ENCODE measurements around the gene CHD1. TPM values are rescaled to one million over a fixed set of nuclear protein-coding genes. Genes with fewer than 3 reads are reported as not detected.
A peak's percentile ranks its signal among the peaks of the same experiment; 100 is the strongest.

The CHD1 gene
- total and polyA plus RNA-seq, 9 of the 15 experiments (the other 6 are each of a cell fraction or from before 2014, with no cell fraction given) = 27.3 to 133 (median 58.7) TPM

DNA sequence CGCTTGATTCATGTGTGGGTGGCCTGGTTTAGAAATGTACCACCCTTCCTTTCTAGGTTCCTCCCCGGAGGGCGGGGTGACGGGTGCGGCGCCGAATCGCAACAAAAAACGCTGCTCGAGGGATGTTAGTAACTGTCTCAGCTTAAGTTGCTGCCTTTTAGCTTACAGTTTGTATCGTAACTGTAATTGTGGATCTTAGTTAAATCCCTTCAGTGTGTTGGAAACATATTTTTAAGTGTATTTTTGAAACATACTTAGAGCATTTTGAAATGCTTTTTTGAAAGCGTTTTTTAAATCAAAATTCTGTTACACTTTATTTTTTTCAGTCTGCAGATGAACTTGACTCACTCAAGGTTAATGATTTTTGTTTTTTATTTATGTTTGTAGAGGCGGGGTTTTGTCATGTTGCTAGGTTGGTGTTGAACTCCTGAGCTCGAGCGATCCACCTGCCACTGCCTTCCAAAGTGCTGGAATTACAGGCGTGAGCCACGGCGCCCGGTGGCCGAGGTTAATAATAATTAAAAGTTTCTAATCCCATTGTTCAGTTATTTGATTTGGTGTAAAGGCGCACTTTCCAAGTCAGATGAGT lies 997 bp upstream of the CHD1 start (continued):
- TF ChIP-seq GABPA (tag; conservative IDR thresholded peaks at IDR 0.05; ENCODE audit: low read depth) = 0 out of 2 replicates have a peak, but pooled peaks have one; percentile 5
- no peak for TF ChIP-seq WHSC1 (IDR thresholded peaks at IDR 0.05; ENCODE audit: low read length)
- 0 out of 2 replicates have a peak, but pooled peaks have one; percentile 3 for TF ChIP-seq ETV1 (tag; conservative IDR thresholded peaks at IDR 0.05; ENCODE audit: low read depth)
- TF ChIP-seq HMBOX1 (IDR thresholded peaks at IDR 0.05) = peak; percentile 49; the same call in 1 of the 2 replicates
- TF ChIP-seq CEBPG (CRISPR knock-in tag; IDR thresholded peaks at IDR 0.05) = no peak
- TF ChIP-seq CEBPG (tag; conservative IDR thresholded peaks at IDR 0.05 in 1 of 2, IDR thresholded peaks at IDR 0.05 in 1 of 2) = peak in 1 of 2 experiments; percentile 67; a peak in 1 of 4 replicates
- peak; percentile 6 for TF ChIP-seq RBBP5 (IDR thresholded peaks at IDR 0.05; ENCODE audit: borderline replicate concordance, insufficient read depth, low read length, poor library complexity, severe bottlenecking)
- TF ChIP-seq, protein P1, sequence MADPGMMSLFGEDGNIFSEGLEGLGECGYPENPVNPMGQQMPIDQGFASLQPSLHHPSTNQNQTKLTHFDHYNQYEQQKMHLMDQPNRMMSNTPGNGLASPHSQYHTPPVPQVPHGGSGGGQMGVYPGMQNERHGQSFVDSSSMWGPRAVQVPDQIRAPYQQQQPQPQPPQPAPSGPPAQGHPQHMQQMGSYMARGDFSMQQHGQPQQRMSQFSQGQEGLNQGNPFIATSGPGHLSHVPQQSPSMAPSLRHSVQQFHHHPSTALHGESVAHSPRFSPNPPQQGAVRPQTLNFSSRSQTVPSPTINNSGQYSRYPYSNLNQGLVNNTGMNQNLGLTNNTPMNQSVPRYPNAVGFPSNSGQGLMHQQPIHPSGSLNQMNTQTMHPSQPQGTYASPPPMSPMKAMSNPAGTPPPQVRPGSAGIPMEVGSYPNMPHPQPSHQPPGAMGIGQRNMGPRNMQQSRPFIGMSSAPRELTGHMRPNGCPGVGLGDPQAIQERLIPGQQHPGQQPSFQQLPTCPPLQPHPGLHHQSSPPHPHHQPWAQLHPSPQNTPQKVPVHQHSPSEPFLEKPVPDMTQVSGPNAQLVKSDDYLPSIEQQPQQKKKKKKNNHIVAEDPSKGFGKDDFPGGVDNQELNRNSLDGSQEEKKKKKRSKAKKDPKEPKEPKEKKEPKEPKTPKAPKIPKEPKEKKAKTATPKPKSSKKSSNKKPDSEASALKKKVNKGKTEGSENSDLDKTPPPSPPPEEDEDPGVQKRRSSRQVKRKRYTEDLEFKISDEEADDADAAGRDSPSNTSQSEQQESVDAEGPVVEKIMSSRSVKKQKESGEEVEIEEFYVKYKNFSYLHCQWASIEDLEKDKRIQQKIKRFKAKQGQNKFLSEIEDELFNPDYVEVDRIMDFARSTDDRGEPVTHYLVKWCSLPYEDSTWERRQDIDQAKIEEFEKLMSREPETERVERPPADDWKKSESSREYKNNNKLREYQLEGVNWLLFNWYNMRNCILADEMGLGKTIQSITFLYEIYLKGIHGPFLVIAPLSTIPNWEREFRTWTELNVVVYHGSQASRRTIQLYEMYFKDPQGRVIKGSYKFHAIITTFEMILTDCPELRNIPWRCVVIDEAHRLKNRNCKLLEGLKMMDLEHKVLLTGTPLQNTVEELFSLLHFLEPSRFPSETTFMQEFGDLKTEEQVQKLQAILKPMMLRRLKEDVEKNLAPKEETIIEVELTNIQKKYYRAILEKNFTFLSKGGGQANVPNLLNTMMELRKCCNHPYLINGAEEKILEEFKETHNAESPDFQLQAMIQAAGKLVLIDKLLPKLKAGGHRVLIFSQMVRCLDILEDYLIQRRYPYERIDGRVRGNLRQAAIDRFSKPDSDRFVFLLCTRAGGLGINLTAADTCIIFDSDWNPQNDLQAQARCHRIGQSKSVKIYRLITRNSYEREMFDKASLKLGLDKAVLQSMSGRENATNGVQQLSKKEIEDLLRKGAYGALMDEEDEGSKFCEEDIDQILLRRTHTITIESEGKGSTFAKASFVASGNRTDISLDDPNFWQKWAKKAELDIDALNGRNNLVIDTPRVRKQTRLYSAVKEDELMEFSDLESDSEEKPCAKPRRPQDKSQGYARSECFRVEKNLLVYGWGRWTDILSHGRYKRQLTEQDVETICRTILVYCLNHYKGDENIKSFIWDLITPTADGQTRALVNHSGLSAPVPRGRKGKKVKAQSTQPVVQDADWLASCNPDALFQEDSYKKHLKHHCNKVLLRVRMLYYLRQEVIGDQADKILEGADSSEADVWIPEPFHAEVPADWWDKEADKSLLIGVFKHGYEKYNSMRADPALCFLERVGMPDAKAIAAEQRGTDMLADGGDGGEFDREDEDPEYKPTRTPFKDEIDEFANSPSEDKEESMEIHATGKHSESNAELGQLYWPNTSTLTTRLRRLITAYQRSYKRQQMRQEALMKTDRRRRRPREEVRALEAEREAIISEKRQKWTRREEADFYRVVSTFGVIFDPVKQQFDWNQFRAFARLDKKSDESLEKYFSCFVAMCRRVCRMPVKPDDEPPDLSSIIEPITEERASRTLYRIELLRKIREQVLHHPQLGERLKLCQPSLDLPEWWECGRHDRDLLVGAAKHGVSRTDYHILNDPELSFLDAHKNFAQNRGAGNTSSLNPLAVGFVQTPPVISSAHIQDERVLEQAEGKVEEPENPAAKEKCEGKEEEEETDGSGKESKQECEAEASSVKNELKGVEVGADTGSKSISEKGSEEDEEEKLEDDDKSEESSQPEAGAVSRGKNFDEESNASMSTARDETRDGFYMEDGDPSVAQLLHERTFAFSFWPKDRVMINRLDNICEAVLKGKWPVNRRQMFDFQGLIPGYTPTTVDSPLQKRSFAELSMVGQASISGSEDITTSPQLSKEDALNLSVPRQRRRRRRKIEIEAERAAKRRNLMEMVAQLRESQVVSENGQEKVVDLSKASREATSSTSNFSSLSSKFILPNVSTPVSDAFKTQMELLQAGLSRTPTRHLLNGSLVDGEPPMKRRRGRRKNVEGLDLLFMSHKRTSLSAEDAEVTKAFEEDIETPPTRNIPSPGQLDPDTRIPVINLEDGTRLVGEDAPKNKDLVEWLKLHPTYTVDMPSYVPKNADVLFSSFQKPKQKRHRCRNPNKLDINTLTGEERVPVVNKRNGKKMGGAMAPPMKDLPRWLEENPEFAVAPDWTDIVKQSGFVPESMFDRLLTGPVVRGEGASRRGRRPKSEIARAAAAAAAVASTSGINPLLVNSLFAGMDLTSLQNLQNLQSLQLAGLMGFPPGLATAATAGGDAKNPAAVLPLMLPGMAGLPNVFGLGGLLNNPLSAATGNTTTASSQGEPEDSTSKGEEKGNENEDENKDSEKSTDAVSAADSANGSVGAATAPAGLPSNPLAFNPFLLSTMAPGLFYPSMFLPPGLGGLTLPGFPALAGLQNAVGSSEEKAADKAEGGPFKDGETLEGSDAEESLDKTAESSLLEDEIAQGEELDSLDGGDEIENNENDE (IDR thresholded peaks at IDR 0.05; ENCODE audit: low read depth, low read length) = no peak
- TF ChIP-seq EP300 (IDR thresholded peaks at IDR 0.05; ENCODE audit: low read length) = no peak
- TF ChIP-seq PHF8 (IDR thresholded peaks at IDR 0.05; ENCODE audit: borderline replicate concordance, low read length) = no peak
- TF ChIP-seq TCFL5 (CRISPR knock-in tag; conservative IDR thresholded peaks at IDR 0.05) = no peak
- TF ChIP-seq ZKSCAN1 (IDR thresholded peaks at IDR 0.05; ENCODE audit: low read depth, low read length) = no peak
- TF ChIP-seq, protein P2, sequence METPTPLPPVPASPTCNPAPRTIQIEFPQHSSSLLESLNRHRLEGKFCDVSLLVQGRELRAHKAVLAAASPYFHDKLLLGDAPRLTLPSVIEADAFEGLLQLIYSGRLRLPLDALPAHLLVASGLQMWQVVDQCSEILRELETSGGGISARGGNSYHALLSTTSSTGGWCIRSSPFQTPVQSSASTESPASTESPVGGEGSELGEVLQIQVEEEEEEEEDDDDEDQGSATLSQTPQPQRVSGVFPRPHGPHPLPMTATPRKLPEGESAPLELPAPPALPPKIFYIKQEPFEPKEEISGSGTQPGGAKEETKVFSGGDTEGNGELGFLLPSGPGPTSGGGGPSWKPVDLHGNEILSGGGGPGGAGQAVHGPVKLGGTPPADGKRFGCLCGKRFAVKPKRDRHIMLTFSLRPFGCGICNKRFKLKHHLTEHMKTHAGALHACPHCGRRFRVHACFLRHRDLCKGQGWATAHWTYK (CRISPR knock-in tag; IDR thresholded peaks at IDR 0.05) = no peak
- peak in 1 of 2 experiments; percentile 8; a peak in 1 of 4 replicates for TF ChIP-seq TBL1XR1 (IDR thresholded peaks at IDR 0.05; ENCODE audit: low read length in 2 of 2)
